Measurements from ENCODE around the gene PSAPL1. TPM values are rescaled to one million over a fixed set of nuclear protein-coding genes. Genes with fewer than 3 reads are reported as not detected.
"Not testable (repeated sequence)": the region's sequence is repeated elsewhere in the genome, so short reads cannot be mapped to it uniquely, and the experiment has no call there.

PSAPL1 gene
- polyA plus RNA-seq, 1 donor from 2014 or later, result not detected

DNA sequence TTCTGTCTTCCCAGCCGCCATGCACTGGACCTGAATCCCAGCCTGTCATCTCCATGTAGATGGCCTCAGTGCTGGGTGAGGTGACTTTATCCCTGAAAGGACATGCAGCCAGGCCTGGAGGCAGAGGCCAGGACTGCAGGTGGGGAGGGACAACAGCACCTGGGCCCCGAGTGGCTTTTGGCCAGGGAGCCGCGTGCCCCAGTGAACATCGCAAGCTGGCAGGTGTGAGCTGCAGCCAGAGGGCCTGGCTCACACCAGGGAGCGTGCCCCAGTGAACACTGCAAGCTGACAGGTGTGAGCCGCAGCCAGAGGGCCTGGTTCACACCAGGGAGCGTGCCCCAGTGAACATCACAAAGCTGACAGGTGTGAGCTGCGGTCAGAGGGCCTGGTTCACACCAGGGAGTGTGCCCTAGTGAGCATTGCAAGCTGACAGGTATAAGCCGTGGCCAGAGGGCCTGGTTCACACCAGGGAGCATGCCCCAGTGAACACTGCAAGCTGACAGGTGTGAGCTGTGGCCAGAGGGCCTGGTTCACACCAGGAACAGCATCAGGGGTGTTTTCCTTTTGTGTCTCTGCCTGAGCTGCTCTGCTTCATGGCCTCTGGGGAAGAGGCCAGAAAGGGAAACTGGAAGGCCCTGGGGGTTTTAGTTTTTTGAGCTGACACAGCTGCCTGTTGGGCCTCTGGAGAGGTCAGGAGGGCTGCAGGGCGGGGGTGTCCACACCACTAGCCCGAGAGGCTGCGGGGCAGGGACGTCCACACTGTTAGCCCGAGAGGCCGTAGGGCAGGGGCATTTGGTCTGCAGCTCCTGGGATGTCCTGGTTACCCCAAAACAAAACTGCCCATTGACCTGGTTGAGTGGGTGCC, 22.7 kb upstream of the PSAPL1 start:
- Histone ChIP-seq H3K27ac (ENCODE audit: low read length) (no peak overlapping the region), H3F3A (ENCODE audit: insufficient read depth, low read length, poor library complexity, severe bottlenecking) (no peaks in the 10 kb centered on the region), H2AFZ (ENCODE audit: low read depth, low read length) (no peak overlapping the region), H4K20me1 (ENCODE audit: insufficient read depth) (no peaks in the 10 kb centered on the region), H3K9me2 (ENCODE audit: insufficient read depth, low read length) (no peaks in the 10 kb centered on the region), H3K4me3 (ENCODE audit: low read length) (no peak overlapping the region), H3K9me3 (ENCODE audit: low read length) (no peaks in the 10 kb centered on the region), H3K36me3 (ENCODE audit: insufficient read depth, low read length) (no peaks in the 10 kb centered on the region), H3K4me2 (ENCODE audit: low read length) (no peak overlapping the region), H3K27me3 (ENCODE audit: insufficient read depth, low read depth, low read length) (no peaks in the 10 kb centered on the region), H3K79me2 (replicated peaks; ENCODE audit: insufficient read depth, low read length) (no peaks in the 10 kb centered on the region), H3K9ac (ENCODE audit: low read length) (no peak overlapping the region)
- TF ChIP-seq EP300 (conservative IDR thresholded peaks at IDR 0.05; ENCODE audit: poor library complexity, severe bottlenecking), result no peak
- no peak for TF ChIP-seq TAF1 (IDR thresholded peaks at IDR 0.05; ENCODE audit: low read depth)
- TF ChIP-seq SMC3 (conservative IDR thresholded peaks at IDR 0.05; ENCODE audit: poor library complexity), result no peak
- no peak for TF ChIP-seq POLR2AphosphoS5 (IDR thresholded peaks at IDR 0.05)
- TF ChIP-seq, protein P1, sequence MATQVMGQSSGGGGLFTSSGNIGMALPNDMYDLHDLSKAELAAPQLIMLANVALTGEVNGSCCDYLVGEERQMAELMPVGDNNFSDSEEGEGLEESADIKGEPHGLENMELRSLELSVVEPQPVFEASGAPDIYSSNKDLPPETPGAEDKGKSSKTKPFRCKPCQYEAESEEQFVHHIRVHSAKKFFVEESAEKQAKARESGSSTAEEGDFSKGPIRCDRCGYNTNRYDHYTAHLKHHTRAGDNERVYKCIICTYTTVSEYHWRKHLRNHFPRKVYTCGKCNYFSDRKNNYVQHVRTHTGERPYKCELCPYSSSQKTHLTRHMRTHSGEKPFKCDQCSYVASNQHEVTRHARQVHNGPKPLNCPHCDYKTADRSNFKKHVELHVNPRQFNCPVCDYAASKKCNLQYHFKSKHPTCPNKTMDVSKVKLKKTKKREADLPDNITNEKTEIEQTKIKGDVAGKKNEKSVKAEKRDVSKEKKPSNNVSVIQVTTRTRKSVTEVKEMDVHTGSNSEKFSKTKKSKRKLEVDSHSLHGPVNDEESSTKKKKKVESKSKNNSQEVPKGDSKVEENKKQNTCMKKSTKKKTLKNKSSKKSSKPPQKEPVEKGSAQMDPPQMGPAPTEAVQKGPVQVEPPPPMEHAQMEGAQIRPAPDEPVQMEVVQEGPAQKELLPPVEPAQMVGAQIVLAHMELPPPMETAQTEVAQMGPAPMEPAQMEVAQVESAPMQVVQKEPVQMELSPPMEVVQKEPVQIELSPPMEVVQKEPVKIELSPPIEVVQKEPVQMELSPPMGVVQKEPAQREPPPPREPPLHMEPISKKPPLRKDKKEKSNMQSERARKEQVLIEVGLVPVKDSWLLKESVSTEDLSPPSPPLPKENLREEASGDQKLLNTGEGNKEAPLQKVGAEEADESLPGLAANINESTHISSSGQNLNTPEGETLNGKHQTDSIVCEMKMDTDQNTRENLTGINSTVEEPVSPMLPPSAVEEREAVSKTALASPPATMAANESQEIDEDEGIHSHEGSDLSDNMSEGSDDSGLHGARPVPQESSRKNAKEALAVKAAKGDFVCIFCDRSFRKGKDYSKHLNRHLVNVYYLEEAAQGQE (IDR thresholded peaks at IDR 0.05; ENCODE audit: borderline replicate concordance), result no peak
- TF ChIP-seq RAD21 (conservative IDR thresholded peaks at IDR 0.05), result no peak
- TF ChIP-seq, protein P2, sequence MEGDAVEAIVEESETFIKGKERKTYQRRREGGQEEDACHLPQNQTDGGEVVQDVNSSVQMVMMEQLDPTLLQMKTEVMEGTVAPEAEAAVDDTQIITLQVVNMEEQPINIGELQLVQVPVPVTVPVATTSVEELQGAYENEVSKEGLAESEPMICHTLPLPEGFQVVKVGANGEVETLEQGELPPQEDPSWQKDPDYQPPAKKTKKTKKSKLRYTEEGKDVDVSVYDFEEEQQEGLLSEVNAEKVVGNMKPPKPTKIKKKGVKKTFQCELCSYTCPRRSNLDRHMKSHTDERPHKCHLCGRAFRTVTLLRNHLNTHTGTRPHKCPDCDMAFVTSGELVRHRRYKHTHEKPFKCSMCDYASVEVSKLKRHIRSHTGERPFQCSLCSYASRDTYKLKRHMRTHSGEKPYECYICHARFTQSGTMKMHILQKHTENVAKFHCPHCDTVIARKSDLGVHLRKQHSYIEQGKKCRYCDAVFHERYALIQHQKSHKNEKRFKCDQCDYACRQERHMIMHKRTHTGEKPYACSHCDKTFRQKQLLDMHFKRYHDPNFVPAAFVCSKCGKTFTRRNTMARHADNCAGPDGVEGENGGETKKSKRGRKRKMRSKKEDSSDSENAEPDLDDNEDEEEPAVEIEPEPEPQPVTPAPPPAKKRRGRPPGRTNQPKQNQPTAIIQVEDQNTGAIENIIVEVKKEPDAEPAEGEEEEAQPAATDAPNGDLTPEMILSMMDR (IDR thresholded peaks at IDR 0.05; ENCODE audit: poor library complexity, severe bottlenecking), result no peak
- no peak for TF ChIP-seq MXI1 (conservative IDR thresholded peaks at IDR 0.05; ENCODE audit: poor library complexity, severe bottlenecking)
- no peak for TF ChIP-seq EZH2 (IDR thresholded peaks at IDR 0.05; ENCODE audit: borderline replicate concordance, insufficient read depth, low read length, poor library complexity, severe bottlenecking)

DNA sequence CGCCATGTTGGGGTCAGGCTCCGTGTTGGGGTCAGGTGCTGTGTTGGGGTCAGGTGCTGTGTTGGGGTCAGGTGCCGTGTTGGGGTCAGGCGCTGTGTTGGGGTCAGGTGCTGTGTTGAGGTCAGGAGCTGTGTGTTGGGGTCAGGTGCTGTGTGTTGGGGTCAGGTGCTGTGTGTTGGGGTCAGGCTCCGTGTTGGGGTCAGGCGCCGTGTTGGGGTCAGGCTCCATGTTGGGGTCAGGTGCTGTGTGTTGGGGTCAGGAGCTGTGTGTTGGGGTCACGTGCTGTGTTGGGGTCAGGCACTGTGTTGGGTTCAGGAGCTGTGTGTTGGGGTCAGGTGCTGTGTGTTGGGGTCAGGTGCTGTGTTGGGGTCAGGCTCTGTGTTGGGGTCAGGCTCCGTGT, 18.1 kb upstream of the PSAPL1 start:
- not testable (repeated sequence) for H3K27ac ChIP-seq (ENCODE audit: low read length); H3K4me2 ChIP-seq (ENCODE audit: low read length); H3K4me3 ChIP-seq (ENCODE audit: low read length); H4K20me1 ChIP-seq (ENCODE audit: insufficient read depth); H3K36me3 ChIP-seq (ENCODE audit: insufficient read depth, low read length); H3K9me3 ChIP-seq (ENCODE audit: low read length); H3K27me3 ChIP-seq (ENCODE audit: insufficient read depth, low read depth, low read length); H3K9ac ChIP-seq (ENCODE audit: low read length); H3K9me2 ChIP-seq (ENCODE audit: insufficient read depth, low read length); H3F3A ChIP-seq (ENCODE audit: insufficient read depth, low read length, poor library complexity, severe bottlenecking); H3K79me2 ChIP-seq (replicated peaks; ENCODE audit: insufficient read depth, low read length); H2AFZ ChIP-seq (ENCODE audit: low read depth, low read length)
